KMS-11 (cell line): ENCODE results near the gene RPS27.

Experiments
- H2AFZ ChIP-seq: fragments of 200-600 bp; sonication (generic); 2 replicates; pipeline ENCODE4 v1.6.1; 2016; ENCODE audit warnings: antibody characterized with exemption, mixed run types, low read depth
- H3K27ac ChIP-seq: fragments of 200-600 bp; sonication (generic); 2 replicates; pipeline ENCODE4 v1.6.1; 2016; ENCODE audit warnings: mild to moderate bottlenecking, mixed run types
- H3K27me3 ChIP-seq: fragments of 200-600 bp; sonication (generic); 2 replicates; pipeline ENCODE4 v1.6.1; 2017; ENCODE audit warnings: mild to moderate bottlenecking, low read depth, mixed run types, moderate library complexity; ENCODE audit not compliant: insufficient read depth
- H3K36me3 ChIP-seq: fragments of 200-600 bp; sonication (generic); 2 replicates; pipeline ENCODE4 v1.6.1; 2017; ENCODE audit warnings: mild to moderate bottlenecking, mixed run types; ENCODE audit not compliant: insufficient read depth
- H3K4me1 ChIP-seq: fragments of 200-600 bp; sonication (generic); 2 replicates; pipeline ENCODE4 v1.6.1; 2016; ENCODE audit warnings: mild to moderate bottlenecking, low read depth, mixed run types; ENCODE audit not compliant: poor library complexity, severe bottlenecking
- H3K4me2 ChIP-seq: fragments of 200-600 bp; sonication (generic); 2 replicates; pipeline ENCODE4 v1.7.0; 2016; ENCODE audit warnings: mild to moderate bottlenecking, mixed run types
- H3K4me3 ChIP-seq: fragments of 200-600 bp; sonication (generic); IDR thresholded peaks from 2 replicates; pipeline ENCODE4 v1.6.1; 2017; ENCODE audit warnings: low read depth, low read length, mixed read lengths; ENCODE audit not compliant: insufficient read depth
- H3K79me2 ChIP-seq: fragments of 200-600 bp; sonication (generic); 2 replicates; pipeline ENCODE4 v1.6.1; 2016; ENCODE audit warnings: low read depth, mixed run types; ENCODE audit not compliant: insufficient read depth
- H3K9ac ChIP-seq: fragments of 200-600 bp; sonication (generic); 2 replicates; pipeline ENCODE4 v1.6.1; 2016; ENCODE audit warnings: mild to moderate bottlenecking, mixed run types
- H4K20me1 ChIP-seq: fragments of 200-600 bp; sonication (generic); 2 replicates; pipeline ENCODE4 v1.6.1; 2016; ENCODE audit warnings: mild to moderate bottlenecking, mixed run types; ENCODE audit not compliant: insufficient read depth
- TF ChIP-seq, protein P1 (sequence below): fragments of 200-600 bp; sonication (generic); conservative IDR thresholded peaks from 2 replicates; pipeline ENCODE4 v1.6.1; 2017; ENCODE audit warnings: low read depth, mild to moderate bottlenecking, antibody characterized with exemption, low read length, moderate library complexity, mixed read lengths

RPS27 gene

GRCh38 chr1:153990468-153991150 lies at the start of gene RPS27:
Gene RPS27, plus strand, starts transcription at chr1:153990762. Its CDS starts 35 bp downstream, at chr1:153990797.
- H2AFZ ChIP-seq: peak within 1 kb of the TSS; percentile 89
- H3K4me2 ChIP-seq: peak within 1 kb of the TSS; percentile 97
- H3K4me3 ChIP-seq: peak within 1 kb of the TSS; percentile 100
- peaks cover 37% of the 10 kb centered on the region for H3K4me1 ChIP-seq
- H4K20me1 ChIP-seq: no peaks in the 10 kb centered on the region
- TF ChIP-seq, protein P1, sequence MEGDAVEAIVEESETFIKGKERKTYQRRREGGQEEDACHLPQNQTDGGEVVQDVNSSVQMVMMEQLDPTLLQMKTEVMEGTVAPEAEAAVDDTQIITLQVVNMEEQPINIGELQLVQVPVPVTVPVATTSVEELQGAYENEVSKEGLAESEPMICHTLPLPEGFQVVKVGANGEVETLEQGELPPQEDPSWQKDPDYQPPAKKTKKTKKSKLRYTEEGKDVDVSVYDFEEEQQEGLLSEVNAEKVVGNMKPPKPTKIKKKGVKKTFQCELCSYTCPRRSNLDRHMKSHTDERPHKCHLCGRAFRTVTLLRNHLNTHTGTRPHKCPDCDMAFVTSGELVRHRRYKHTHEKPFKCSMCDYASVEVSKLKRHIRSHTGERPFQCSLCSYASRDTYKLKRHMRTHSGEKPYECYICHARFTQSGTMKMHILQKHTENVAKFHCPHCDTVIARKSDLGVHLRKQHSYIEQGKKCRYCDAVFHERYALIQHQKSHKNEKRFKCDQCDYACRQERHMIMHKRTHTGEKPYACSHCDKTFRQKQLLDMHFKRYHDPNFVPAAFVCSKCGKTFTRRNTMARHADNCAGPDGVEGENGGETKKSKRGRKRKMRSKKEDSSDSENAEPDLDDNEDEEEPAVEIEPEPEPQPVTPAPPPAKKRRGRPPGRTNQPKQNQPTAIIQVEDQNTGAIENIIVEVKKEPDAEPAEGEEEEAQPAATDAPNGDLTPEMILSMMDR: peak; percentile 58
- peak within 1 kb of the TSS; percentile 89 for H3K9ac ChIP-seq
- H3K79me2 ChIP-seq: peaks cover 24% of the 10 kb centered on the region
- no peaks in the 10 kb centered on the region; the same call in 1 of the 2 replicates for H3K27me3 ChIP-seq
- H3K27ac ChIP-seq: peak within 1 kb of the TSS; percentile 68
- peaks cover 17% of the 10 kb centered on the region; the same call in 1 of the 2 replicates for H3K36me3 ChIP-seq

GRCh38 chr1:153941826-153942725 lies 48.5 kb upstream of the RPS27 start:
- H3K79me2 ChIP-seq: peaks cover 21% of the 10 kb centered on the region; the same call in 1 of the 2 replicates
- H2AFZ ChIP-seq: no peak overlapping the region
- no peaks in the 10 kb centered on the region for H3K36me3 ChIP-seq
- H3K4me2 ChIP-seq: no peak overlapping the region
- TF ChIP-seq, protein P1: no peak
- H3K9ac ChIP-seq: no peak overlapping the region
- peaks cover 16% of the 10 kb centered on the region for H3K4me1 ChIP-seq
- no peak overlapping the region for H3K4me3 ChIP-seq
- no peaks in the 10 kb centered on the region for H3K27me3 ChIP-seq
- H3K27ac ChIP-seq: no peak overlapping the region
- no peaks in the 10 kb centered on the region for H4K20me1 ChIP-seq

DNA sequence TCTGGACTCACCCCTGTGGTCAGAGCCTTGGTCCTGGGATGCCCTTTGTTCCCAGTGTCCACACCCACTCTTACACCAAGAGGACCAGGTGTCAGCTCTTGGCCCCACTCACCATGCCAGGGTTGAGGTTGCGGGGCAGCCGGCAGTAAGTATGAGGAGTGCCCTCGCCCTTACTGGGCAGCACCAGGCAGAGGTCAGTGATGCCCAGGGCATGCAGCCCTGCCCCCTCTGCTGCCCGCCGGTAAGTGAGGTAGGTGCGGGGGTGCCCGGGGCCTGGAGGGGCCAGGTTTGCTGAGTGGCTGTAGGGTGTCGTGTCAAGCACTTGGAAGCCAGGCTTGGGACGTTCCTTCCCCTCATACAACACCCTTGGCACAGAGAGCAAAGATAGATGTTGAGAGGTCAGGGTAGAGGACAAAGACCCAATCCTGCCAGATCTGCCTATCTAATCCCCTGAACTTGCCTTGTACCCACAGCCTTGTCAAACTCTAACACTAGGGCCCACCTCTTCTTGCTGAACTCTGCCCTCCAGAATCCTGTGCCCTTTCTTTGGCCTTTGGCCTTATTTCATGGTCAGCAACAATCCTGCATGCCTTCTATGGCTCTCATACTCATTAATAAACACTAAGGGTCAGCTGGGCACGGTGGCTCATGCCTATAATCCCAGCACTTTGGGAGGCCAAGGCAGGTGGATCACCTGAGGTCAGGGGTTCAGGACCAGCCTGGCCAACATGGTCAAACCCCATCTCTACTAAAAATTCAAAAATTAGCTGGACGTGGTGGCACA lies 47.6 kb upstream of the RPS27 start:
- H3K79me2 ChIP-seq: peaks cover 21% of the 10 kb centered on the region; the same call in 1 of the 2 replicates
- H2AFZ ChIP-seq: no peak overlapping the region
- peaks cover 16% of the 10 kb centered on the region for H3K4me1 ChIP-seq
- no peaks in the 10 kb centered on the region for H3K27me3 ChIP-seq
- no peak overlapping the region for H3K4me2 ChIP-seq
- H3K9ac ChIP-seq: no peak overlapping the region
- no peak overlapping the region for H3K27ac ChIP-seq
- TF ChIP-seq, protein P1: no peak
- H4K20me1 ChIP-seq: no peaks in the 10 kb centered on the region
- no peak overlapping the region for H3K4me3 ChIP-seq
- H3K36me3 ChIP-seq: no peaks in the 10 kb centered on the region
